HUES48 (cell line): Measurements from ENCODE around the gene CBX7.

ENCODE experiments used
- H3K27ac ChIP-seq: one replicate; pipeline ENCODE4 v1.7.0; 2013; ENCODE audit warnings: low read depth, low read length, inconsistent platforms
- H3K27me3 ChIP-seq: 2 replicates; pipeline ENCODE4 v1.6.1; 2013; ENCODE audit warnings: mild to moderate bottlenecking, low read length; ENCODE audit not compliant: control insufficient read depth, insufficient read depth
- H3K36me3 ChIP-seq: 2 replicates; pipeline ENCODE4 v1.6.1; 2013; ENCODE audit warnings: low read length; ENCODE audit not compliant: control insufficient read depth, insufficient read depth
- H3K4me1 ChIP-seq: 2 replicates; pipeline ENCODE4 v1.6.1; 2013; ENCODE audit warnings: mild to moderate bottlenecking, low read length; ENCODE audit not compliant: control insufficient read depth, insufficient read depth
- H3K4me3 ChIP-seq: 2 replicates; pipeline ENCODE4 v1.5.1; 2013; ENCODE audit warnings: mild to moderate bottlenecking, low read depth, low read length
- H3K9ac ChIP-seq: 2 replicates; pipeline ENCODE4 v1.6.1; 2013; ENCODE audit warnings: mild to moderate bottlenecking, low read depth, low read length, moderate library complexity
- H3K9me3 ChIP-seq: 2 replicates; pipeline ENCODE4 v1.6.1; 2013; ENCODE audit warnings: low read length; ENCODE audit not compliant: control insufficient read depth, insufficient read depth

Gene CBX7

DNA sequence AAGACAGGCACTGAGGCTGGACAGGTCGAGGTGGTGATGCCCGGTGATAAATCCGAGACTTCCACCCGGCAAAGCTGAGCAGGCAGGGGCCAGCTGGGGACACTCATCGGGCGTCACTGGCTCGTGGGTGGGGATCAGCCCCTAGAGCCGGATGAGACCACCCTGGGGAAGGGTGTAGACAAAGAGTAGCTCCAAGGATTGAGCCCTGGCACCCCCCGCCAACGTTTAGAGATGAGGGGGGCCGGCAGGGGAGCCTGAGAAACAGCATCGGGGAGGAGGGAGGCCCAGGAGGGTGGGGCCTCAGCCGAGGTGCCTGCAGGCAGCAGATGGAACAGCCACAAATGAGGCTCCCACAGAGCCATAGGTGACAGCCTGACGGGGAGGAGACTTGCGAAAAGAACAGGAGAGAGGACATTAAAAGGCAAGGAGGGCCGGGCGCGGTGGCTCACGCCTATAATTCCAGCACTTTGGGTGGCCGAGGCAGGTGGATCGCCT lies 27.4 kb upstream of the CBX7 start:
- H3K9me3 ChIP-seq = no peaks in the 10 kb centered on the region
- no peak overlapping the region for H3K4me3 ChIP-seq
- no peaks in the 10 kb centered on the region for H3K27me3 ChIP-seq
- no peaks in the 10 kb centered on the region for H3K36me3 ChIP-seq
- peaks cover 30% of the 10 kb centered on the region for H3K4me1 ChIP-seq
- H3K9ac ChIP-seq = no peak overlapping the region
- no peak overlapping the region for H3K27ac ChIP-seq

DNA sequence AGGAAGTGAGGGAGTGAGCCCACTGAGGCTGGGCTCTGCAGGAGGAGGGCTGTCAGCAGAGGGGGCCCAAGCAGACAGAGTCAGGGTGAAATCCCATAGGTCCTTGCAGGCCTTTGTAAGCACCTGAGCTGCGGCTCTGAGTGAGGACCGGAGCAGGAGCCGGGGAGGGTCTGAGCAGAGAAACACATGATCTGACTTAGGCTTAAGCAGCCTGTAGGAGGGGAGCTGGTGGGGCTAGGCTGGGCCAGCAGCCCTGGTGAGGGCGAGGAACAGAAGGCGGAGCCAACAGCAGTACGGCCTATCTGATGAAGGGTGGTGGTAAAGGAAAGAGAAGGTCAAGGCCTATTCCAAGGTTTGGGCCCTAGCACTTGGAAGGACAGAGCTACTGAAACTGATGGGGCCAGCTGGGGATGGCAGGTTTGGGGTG lies 26.9 kb upstream of the CBX7 start:
- H3K4me1 ChIP-seq = peaks cover 31% of the 10 kb centered on the region

DNA sequence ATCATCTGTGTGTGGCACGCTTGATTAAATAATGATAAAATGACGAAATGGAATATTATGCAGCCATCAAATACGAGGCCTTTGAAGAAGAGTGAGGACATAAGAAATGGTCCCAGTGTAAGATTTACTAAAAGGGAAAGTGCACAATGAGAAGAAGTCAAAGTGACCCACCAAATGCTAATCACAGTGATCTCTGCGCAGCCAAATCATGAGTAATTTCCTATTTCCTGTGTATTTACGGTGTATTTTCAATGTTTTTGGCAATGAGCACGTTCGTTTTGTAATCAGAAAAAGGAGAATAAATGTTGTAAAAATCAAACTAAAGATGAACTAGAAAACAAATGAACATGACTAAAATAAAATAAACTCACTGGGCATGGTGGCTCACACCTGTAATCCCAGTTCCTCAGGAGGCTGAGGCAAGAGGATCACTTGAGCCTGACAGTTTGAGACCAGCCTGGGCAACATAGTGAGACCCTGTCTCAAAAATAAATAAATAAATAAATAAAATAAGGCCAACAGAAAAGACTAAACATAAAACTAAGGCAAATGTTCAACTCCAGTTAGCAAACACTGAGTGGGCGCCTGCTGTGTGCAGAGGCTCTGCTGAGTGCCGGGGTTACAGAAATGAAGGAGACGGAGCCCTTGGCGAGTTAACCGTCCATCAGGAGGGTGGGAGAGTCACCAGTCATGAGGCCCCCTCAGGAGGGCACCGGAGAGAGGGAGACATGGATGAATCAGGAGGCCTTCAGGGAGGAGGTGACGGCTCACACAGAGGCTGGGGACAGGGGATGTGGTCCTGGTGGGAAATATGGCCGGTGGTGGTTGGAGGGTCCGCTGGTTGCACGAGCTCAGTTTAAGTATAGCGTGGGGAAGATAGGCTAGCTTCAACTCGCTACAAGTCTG lies 26.0 kb upstream of the CBX7 start:
- no peak overlapping the region for H3K9ac ChIP-seq
- H3K4me1 ChIP-seq = peaks cover 41% of the 10 kb centered on the region
- H3K27me3 ChIP-seq = no peaks in the 10 kb centered on the region
- no peaks in the 10 kb centered on the region for H3K36me3 ChIP-seq
- no peak overlapping the region for H3K27ac ChIP-seq
- no peaks in the 10 kb centered on the region for H3K9me3 ChIP-seq
- no peak overlapping the region for H3K4me3 ChIP-seq

More for the DNA sequence above, 26.9 kb upstream of the CBX7 start:
- Histone ChIP-seq H3K9ac (no peak overlapping the region), H3K36me3 (no peaks in the 10 kb centered on the region), H3K27me3 (no peaks in the 10 kb centered on the region), H3K4me3 (no peak overlapping the region), H3K9me3 (no peaks in the 10 kb centered on the region), H3K27ac (no peak overlapping the region)

DNA sequence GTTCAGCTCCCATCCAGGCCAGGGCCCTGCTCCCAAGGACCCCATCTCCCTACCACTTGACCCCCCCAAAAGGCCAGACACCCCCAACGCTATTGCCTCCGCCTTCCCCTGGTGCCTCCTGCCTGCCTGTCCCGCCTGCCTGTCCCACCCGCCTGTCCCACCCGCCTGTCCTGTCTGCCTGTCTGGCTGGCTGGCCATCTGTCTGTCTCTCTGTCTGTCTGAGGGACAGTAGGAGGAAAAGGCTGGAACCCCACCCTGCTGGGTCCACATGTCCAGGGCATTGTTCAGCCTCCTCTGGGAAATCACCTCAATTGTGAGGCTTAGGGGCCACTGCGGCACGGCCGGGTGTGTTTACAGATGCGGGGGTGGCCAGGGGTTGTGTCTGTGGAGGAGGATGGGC lies 25.3 kb upstream of the CBX7 start:
- Histone ChIP-seq H3K27ac (no peak overlapping the region), H3K9me3 (no peaks in the 10 kb centered on the region), H3K4me3 (no peak overlapping the region), H3K9ac (no peak overlapping the region), H3K36me3 (no peaks in the 10 kb centered on the region), H3K4me1 (peaks cover 41% of the 10 kb centered on the region), H3K27me3 (no peaks in the 10 kb centered on the region)

DNA sequence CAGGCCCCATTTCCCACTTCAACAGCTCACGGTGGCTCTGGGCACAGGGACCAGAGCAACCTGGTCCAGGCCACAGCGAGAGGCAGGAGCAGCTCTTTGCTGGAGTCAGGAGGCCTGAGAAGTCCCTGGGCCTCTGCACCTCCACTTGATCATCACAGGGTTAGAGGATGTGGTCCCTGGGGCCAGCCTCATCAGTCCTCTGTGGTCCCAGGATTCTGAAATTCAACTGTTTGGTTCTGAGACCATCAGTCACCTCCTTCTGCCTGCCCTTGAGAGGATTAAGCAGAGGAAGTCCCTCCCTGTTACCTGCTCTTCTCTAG lies 24.9 kb upstream of the CBX7 start:
- H3K4me1 ChIP-seq = peaks cover 41% of the 10 kb centered on the region
- H3K4me3 ChIP-seq = no peak overlapping the region

DNA sequence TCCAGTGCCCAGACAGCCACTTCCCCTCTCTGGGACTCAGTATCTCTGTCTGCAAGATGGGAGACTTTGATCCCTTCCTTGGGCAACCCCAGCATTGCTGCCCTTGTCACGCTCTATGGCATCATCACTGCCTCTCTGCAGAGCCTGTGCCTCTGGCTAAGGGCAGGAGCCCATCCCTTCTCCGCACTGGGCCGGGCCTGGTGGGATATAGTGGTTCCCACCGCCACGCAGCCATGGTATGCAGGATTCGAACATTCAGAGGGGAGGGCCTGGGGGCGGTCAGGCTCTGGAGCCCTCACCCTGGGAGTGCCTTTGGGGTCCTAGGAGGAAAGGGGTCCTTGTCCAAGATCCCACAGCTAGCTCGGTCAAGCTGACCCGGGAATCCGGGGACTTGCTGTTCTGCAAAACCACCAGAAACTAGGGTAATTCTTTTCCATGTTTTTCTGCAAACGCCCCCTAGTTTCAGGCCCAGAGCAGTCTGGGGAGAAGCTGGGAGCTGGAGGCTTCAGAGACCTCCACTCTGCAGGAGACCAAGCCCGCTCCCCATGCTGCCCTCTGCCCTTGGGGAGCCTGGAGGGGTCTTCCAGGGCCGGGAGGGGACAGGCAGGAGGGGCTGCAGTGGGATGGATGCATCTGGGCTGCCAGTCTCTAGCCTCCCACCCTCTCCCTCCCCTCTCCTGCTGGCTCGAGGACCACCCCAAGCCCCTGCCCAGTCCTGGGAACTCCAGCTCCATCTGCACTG lies 24.4 kb upstream of the CBX7 start:
- no peaks in the 10 kb centered on the region for H3K36me3 ChIP-seq
- peaks cover 45% of the 10 kb centered on the region for H3K4me1 ChIP-seq
- no peaks in the 10 kb centered on the region for H3K9me3 ChIP-seq
- no peak overlapping the region for H3K4me3 ChIP-seq
- H3K9ac ChIP-seq = peak overlapping the region; percentile 50
- no peaks in the 10 kb centered on the region for H3K27me3 ChIP-seq
- peak overlapping the region; percentile 94 for H3K27ac ChIP-seq

More for the DNA sequence above, 24.9 kb upstream of the CBX7 start:
- H3K27ac ChIP-seq = peak overlapping the region; percentile 94
- H3K27me3 ChIP-seq = no peaks in the 10 kb centered on the region
- no peak overlapping the region for H3K9ac ChIP-seq
- H3K36me3 ChIP-seq = no peaks in the 10 kb centered on the region
- no peaks in the 10 kb centered on the region for H3K9me3 ChIP-seq

DNA sequence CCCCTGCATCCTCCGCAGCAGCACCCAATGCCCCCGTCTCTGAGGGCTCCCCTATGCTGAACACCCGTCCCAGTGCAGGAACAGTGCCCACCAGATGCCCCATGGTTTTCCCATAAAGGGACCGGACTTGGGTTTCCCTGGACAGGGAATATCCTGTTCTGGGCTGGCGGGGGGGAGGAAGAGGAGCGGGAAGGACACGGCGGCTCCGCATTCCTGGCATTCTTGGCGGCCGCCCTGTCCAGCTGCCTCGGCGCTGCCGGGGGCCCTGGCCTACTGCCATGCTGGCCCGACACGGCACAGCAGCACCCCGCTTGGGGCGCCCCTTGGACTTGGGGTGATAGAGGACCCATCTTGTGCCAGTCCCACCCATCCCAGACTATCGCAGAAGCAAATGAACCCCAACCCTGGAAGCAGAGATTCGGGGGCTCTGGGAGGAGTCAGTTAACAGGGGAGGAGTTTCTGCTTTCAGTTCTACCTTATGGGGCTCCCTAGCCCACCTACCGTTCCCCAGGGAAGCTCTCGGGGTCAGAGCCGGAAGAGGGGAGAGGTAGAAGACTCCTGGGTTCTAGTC lies 23.7 kb upstream of the CBX7 start:
- Histone ChIP-seq H3K27ac (peak overlapping the region; percentile 94), H3K27me3 (no peaks in the 10 kb centered on the region), H3K9me3 (no peaks in the 10 kb centered on the region), H3K4me3 (no peak overlapping the region), H3K9ac (peak overlapping the region; percentile 64), H3K36me3 (no peaks in the 10 kb centered on the region), H3K4me1 (peaks cover 50% of the 10 kb centered on the region)

DNA sequence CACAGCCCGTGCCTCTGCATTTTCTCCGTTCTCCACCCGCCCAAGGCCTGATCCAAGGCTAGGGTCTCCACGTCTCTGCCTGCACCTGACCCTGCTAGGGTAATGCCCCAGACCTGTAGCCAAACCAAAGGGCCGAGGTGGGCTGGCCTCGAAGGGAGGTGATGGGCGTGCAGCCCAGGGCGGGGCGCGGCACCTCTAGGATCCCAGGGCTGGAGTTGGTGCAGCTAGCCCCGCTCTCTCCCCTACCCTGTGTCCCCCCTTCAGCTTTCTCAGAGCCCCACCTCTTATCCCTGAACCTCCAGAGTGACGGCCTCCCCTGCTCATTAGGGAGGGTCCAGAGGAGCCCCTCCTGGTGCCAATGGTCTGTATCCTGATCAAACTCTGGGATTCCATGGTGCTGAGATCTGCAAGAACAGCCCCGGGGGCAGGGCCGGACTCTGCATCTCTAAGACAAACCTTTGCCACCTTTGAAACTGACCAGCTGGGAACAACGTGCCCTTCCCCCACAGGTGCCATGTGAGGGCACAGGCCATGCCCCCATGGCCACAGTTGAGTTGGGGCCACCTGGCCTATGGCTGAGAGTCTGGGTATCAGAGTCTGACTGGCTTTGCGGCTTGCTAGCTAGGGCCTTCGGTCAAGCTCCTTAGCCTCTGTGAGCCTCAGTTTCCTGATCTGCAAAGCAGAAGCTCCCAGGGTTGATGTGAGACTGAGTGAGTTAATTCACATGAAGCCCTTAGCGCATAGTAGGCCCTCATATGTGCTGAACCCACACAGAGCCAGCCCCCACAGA lies 23.1 kb upstream of the CBX7 start:
- Histone ChIP-seq H3K27me3 (no peaks in the 10 kb centered on the region), H3K27ac (peak overlapping the region; percentile 94), H3K4me3 (no peak overlapping the region), H3K4me1 (peaks cover 54% of the 10 kb centered on the region), H3K9me3 (no peaks in the 10 kb centered on the region), H3K36me3 (no peaks in the 10 kb centered on the region), H3K9ac (peak overlapping the region; percentile 64)

DNA sequence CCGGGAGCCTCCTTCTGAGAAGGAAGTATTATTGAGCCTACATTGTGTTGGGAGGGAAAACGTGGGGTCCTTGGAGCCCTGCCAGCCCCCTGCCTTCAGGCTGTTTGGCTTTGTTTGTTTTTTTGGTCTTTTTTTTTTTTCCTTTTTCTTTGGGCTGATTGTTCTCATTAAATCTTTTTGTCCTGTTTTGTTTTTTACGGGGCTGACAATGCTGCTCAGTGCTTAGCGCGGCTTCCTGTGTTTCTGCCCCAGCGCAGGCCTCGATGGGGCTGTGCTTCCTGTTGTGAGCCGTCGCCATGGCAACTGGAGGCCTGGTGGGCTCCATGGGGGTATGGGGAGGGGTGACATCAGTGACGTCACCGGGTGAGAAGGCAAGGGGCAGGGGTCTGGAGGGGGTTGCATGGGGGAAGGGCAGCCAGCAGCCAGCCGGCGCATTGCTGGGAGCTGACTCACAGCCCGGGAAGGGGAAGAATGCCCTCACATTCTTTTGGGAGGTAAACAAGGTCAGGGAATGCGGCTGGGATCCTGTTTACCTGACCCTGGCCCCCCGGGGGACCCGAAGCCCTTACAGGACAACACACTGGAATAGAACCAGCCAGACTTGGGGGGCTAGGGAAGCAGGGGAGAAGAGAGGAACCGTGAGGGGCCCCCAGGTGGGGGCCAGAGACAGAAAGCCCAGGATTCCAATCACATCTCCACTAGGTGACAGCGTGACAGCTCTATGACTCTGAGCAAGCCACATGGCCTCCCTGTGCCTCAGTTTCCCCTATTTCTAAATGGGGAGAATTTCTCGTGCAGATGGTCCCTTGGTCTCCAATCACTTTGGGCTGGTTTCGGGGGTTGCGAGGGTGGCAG lies 22.2 kb upstream of the CBX7 start:
- H3K9me3 ChIP-seq = no peaks in the 10 kb centered on the region
- peaks cover 57% of the 10 kb centered on the region for H3K4me1 ChIP-seq
- no peaks in the 10 kb centered on the region for H3K27me3 ChIP-seq
- peak overlapping the region; percentile 49 for H3K9ac ChIP-seq
- peak overlapping the region; percentile 94 for H3K27ac ChIP-seq
- no peak overlapping the region for H3K4me3 ChIP-seq
- H3K36me3 ChIP-seq = no peaks in the 10 kb centered on the region
